ENCODE data around the gene CCDC54.

- TF ChIP-seq YY1 (IDR thresholded peaks at IDR 0.05; ENCODE audit: low read depth), result no peak
- TF ChIP-seq TAF1 (IDR thresholded peaks at IDR 0.05; ENCODE audit: low read depth), result no peak
- no peak; the same call in 1 of the 2 replicates for TF ChIP-seq CEBPB (IDR thresholded peaks at IDR 0.05)
- TF ChIP-seq RAD21 (IDR thresholded peaks at IDR 0.05; ENCODE audit: low read depth), result no peak
- TF ChIP-seq EP300 (IDR thresholded peaks at IDR 0.05; ENCODE audit: borderline replicate concordance), result no peak
- no peak for TF ChIP-seq EGR1 (IDR thresholded peaks at IDR 0.05)
- no peak for TF ChIP-seq CREB1 (IDR thresholded peaks at IDR 0.05; ENCODE audit: low read depth)
- no peak for TF ChIP-seq FOXM1 (IDR thresholded peaks at IDR 0.05; ENCODE audit: borderline replicate concordance, low read depth)
These were observed 17.3 kb downstream of the CCDC54 start for GRCh38 chr3:107394502-107394901.

Measured in Ishikawa (cell line).